Heart right ventricle (tissue), 16 donors: Measurements from ENCODE around the gene SEC14L1. TPM values are rescaled to one million over a fixed set of nuclear protein-coding genes. Genes with fewer than 3 reads are reported as not detected.
A peak's percentile ranks its signal among the peaks of the same experiment; 100 is the strongest.

Experiments
- ATAC-seq, 8 donors: fragments of 200-7000 bp; cut with Tn5 transposase; one replicate each; pipeline ENCODE4 v1.9.1; 2020; ENCODE audit warnings: mild to moderate bottlenecking in 8 of 8, moderate library complexity in 8 of 8, moderate number of reproducible peaks in 1 of 8
- DNase-seq, 2 donors: peaks; one replicate each; pipeline ENCODE4 v3.0.0-alpha.2; 2020
- H3K27ac ChIP-seq, 10 donors: fragments of 200-600 bp; sonication (generic) in 2 of 10; one replicate each; pipeline versions ENCODE4 v1.5.0 to v1.8.0; 2020 to 2022; ENCODE audit warnings: mild to moderate bottlenecking in 3 of 10
- H3K27me3 ChIP-seq, 7 donors: fragments of 200-600 bp; one replicate each; pipeline ENCODE4 v1.8.0; 2021 to 2022; ENCODE audit warnings: mild to moderate bottlenecking in 2 of 7
- H3K36me3 ChIP-seq, 9 donors: fragments of 200-600 bp; sonication (generic) in 1 of 9; one replicate each; pipeline versions ENCODE4 v1.5.0 to v1.8.0; 2020 to 2022; ENCODE audit warnings: mild to moderate bottlenecking in 2 of 9
- H3K4me1 ChIP-seq, 9 donors: fragments of 200-600 bp; sonication (generic) in 1 of 9; one replicate each; pipeline versions ENCODE4 v1.5.0 to v1.8.0; 2020 to 2022; ENCODE audit warnings: mild to moderate bottlenecking in 4 of 9
- H3K4me3 ChIP-seq, 10 donors: fragments of 200-600 bp; sonication (generic) in 2 of 10; one replicate each; pipeline versions ENCODE4 v1.5.0 to v1.8.0; 2020 to 2022; ENCODE audit warnings: mild to moderate bottlenecking in 7 of 10, moderate library complexity in 2 of 10
- H3K9me3 ChIP-seq, 11 donors: fragments of 200-600 bp in 10 of 11; sonication (generic) in 2 of 11; one replicate each; pipeline versions ENCODE4 v1.5.0 to v1.8.0; 2013 to 2022; ENCODE audit warnings: mild to moderate bottlenecking in 2 of 11, control low read depth in 1 of 11, moderate library complexity in 1 of 11
- CTCF ChIP-seq, 9 donors: fragments of 200-600 bp; sonication (generic) in 2 of 9; IDR thresholded peaks; one replicate each; pipeline versions ENCODE4 v1.5.0 to v1.8.0; 2021 to 2022; ENCODE audit warnings: antibody characterized with exemption in 9 of 9, mild to moderate bottlenecking in 5 of 9, moderate library complexity in 1 of 9
- WGBS, 2 donors: extraction: QIAGEN DNeasy Blood & Tissue Kit; methylation state at CpG; one replicate each; pipeline ENCODE4 v1.1.7; 2013; ENCODE audit warnings: inconsistent platforms in 1 of 2; 5-methylcytosine and 5-hydroxymethylcytosine counted together
- intact Hi-C, 10 donors: fragments of 100-400 bp; cut with DNase I; formaldehyde crosslinking; loops; one replicate each; pipeline versions ENCODE4 v1.11.1 to v1.14.2; 2022
- polyA plus RNA-seq, 2 donors: library from polyadenylated mRNA; stranded (reverse); fragments of 200-250 nt; gene quantifications; one replicate each; pipeline ENCODE4 v1.2.3, GENCODE V29; 2013
- total RNA-seq, 10 donors: library from RNA; stranded (reverse); fragmentation: NEBNext Ultra II Directional in 3 of 10; extraction: Animal tissue kit (Norgen Biotek cat#: 25700) in 3 of 10; gene quantifications; one replicate each; pipeline versions ENCODE4 v1.2.1 to v1.2.4, GENCODE V29; 2021 to 2023
- donor health status: Arrhythmogenic right ventricular cardiomyopathy.
- donor health status: ischemic (EF 13 %, LVEDD 7.1; RV severe dilation, severe dysfunction).
- donor health status: healthy with polysubstance abuse.
- donor health status: DM: no; HTN: yes; CAD: no.
- donor health status: DM: no; HTN: no; CAD: no.
- donor health status: ischemic (EF 25% LVEDD 6.9; RV normal size, moderate dysfunction).
- donor health status: ischemic (EF 25% LVEDD 5.7; RV mildly dilated, moderate dysfunction).
- donor health status: healthy.
- donor health status: DM: yes; HTN: yes; CAD: no.
- donor health status: Ischemic cardiomyopathy.
- donor health status: ischemic (EF 35%, LVEDD 5.7; RV mildly dilated, moderate dysfunction).
- donor health status: nonischemic (EF 11% LVEDD 7.7; RV severe dilation, severe dysfunction).
- donor health status: DM: yes; HTN: yes; CAD: no.
- donor health status: PGD.
- donor health status: ischemic (EF 29% LVEDD 5.4; RV normal size, mild dysfunction).
- donor health status: nonischemic (EF 23%, LVEDD 6.1; RV moderate dilation, normal function).

SEC14L1 gene
- total and polyA plus RNA-seq, 12 donors: 36.1 to 88.8 (median 50.0) TPM

GRCh38 chr17:77227461-77228240, 86.9 kb downstream of the SEC14L1 start:
- intact Hi-C loops: no loop called here
- no peak for TF ChIP-seq CTCF (IDR thresholded peaks at IDR 0.05)
- ATAC-seq (peak in 5 of 8 donors; percentile 11 to 61 (median 46)), DNase-seq (no peak)
- 83 to 91% methylated on average over 23 of the region's 23 CpGs for WGBS, 2 donors
- Histone ChIP-seq H3K4me1 (peaks cover 0 to 28% (median 7%) of the 10 kb centered on the region in 9 donors), H3K9me3 (peaks cover 0 to 13% (median 0%) of the 10 kb centered on the region in 11 donors), H3K4me3 (peak overlapping the region in 2 of 10 donors; percentile 15 to 17), H3K27me3 (no peaks in the 10 kb centered on the region), H3K36me3 (no peaks in the 10 kb centered on the region), H3K27ac (peak overlapping the region; percentile 15 to 75 (median 45))

- H3K36me3 ChIP-seq: no peaks in the 10 kb centered on the region
- 72 to 83% methylated on average over 16 of the region's 16 CpGs for WGBS, 2 donors
- no peaks in the 10 kb centered on the region for H3K27me3 ChIP-seq
- DNase-seq (no peak), ATAC-seq (peak in 7 of 8 donors; percentile 28 to 78 (median 67))
- H3K27ac ChIP-seq: peak overlapping the region; percentile 0 to 75 (median 28)
- intact Hi-C loops: no loop called here
- H3K4me3 ChIP-seq: no peak overlapping the region
- peaks cover 0 to 22% (median 7%) of the 10 kb centered on the region in 9 donors for H3K4me1 ChIP-seq
- TF ChIP-seq CTCF (IDR thresholded peaks at IDR 0.05): no peak
- peaks cover 0 to 18% (median 0%) of the 10 kb centered on the region in 11 donors for H3K9me3 ChIP-seq
Observed at GRCh38 chr17:77228241-77228752, 87.5 kb downstream of the SEC14L1 start.

GRCh38 chr17:77228816-77229215, 88.0 kb downstream of the SEC14L1 start:
- ATAC-seq (no peak), DNase-seq (no peak)
- 82 to 85% methylated on average over 13 of the region's 13 CpGs for WGBS, 2 donors
- no peaks in the 10 kb centered on the region for H3K27me3 ChIP-seq
- peak overlapping the region in 3 of 10 donors; percentile 61 to 75 (median 68) for H3K27ac ChIP-seq
- no peak overlapping the region for H3K4me3 ChIP-seq
- no peak for TF ChIP-seq CTCF (IDR thresholded peaks at IDR 0.05)
- intact Hi-C loops: no loop called here
- H3K9me3 ChIP-seq: peaks cover 0 to 22% (median 0%) of the 10 kb centered on the region in 11 donors
- peaks cover 0 to 20% (median 7%) of the 10 kb centered on the region in 9 donors for H3K4me1 ChIP-seq
- no peaks in the 10 kb centered on the region for H3K36me3 ChIP-seq

- no peak overlapping the region for H3K27ac ChIP-seq
- no peak for TF ChIP-seq CTCF (IDR thresholded peaks at IDR 0.05)
- no peak for ATAC-seq
- H3K9me3 ChIP-seq: peaks cover 0 to 19% (median 0%) of the 10 kb centered on the region in 11 donors
- WGBS, 2 donors: 93 to 95% methylated on average over 25 of the region's 25 CpGs
- H3K4me3 ChIP-seq: no peak overlapping the region
- no peaks in the 10 kb centered on the region for H3K36me3 ChIP-seq
- intact Hi-C loops: no loop called here
- no peaks in the 10 kb centered on the region for H3K27me3 ChIP-seq
- peaks cover 0 to 28% (median 7%) of the 10 kb centered on the region in 9 donors for H3K4me1 ChIP-seq
- DNase-seq: no peak
Observed at GRCh38 chr17:77229786-77230435, 89.1 kb downstream of the SEC14L1 start.
